ENCODE data around the gene SCN10A.

The SCN10A gene

DNA sequence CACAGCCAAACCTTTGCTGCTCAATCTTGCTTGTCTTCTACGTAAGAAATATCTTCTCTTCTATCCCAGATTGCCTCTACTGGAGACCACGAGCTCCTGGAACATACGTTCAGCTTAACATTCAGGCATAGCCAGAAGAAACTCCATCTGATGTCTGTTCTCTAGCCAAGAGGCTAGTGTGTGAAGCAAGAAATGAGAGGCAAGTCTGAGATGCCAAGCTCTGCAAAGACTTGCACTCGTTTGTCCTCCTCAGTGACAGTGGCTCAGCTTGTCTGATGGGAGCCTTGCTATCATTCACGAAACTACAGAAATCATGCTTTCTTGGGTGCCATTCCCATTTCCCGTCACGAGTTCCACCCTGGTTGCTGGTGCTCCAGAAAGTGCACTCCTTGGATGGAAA lies at the start of gene SCN10A:
TSS of gene SCN10A (minus strand) at position 192 of the 400 bp plus-strand sequence. CDS start 22,207 bp downstream, outside the sequence.
- no peak for DNase-seq

DNA sequence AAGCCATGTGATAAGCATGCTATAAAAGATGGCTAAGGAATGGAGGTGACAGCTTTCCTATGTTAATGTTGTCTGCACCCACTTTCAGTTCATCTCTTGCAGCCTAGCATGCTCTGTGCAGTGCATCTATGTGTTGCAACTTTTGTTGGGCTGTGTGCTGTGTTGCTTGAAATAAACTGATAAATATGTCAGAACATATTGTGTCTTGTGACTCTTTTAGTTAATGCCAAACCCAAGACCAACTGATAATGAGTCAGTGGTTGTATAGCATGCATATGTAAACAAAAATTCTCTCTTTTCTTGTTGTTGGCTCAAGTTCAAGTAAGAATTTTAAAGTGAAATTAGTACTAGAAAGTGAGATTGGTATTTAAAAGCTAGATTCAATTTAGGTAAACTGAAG lies 37.0 kb upstream of the SCN10A start:
- DNase-seq, result no peak

DNA sequence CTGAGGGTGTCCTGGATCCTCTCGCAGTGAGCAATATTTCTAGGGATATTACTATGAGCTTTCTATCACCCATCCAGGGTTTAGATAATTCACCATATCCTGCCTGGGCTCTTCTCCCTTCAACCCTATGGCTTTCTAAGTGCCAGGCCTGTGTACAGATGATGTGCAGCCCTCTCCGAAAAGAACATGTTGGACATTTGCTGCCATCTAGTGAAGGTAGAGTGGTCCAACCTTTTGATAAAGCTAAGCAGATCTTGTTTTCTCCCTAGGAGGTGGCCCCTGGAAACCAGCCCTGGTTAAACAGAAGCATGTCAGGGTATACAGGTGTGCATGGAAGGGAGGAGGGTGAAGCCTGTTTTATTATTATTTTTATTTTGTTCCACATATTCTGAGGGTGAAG lies 27.9 kb upstream of the SCN10A start:
- DNase-seq, result no peak

DNA sequence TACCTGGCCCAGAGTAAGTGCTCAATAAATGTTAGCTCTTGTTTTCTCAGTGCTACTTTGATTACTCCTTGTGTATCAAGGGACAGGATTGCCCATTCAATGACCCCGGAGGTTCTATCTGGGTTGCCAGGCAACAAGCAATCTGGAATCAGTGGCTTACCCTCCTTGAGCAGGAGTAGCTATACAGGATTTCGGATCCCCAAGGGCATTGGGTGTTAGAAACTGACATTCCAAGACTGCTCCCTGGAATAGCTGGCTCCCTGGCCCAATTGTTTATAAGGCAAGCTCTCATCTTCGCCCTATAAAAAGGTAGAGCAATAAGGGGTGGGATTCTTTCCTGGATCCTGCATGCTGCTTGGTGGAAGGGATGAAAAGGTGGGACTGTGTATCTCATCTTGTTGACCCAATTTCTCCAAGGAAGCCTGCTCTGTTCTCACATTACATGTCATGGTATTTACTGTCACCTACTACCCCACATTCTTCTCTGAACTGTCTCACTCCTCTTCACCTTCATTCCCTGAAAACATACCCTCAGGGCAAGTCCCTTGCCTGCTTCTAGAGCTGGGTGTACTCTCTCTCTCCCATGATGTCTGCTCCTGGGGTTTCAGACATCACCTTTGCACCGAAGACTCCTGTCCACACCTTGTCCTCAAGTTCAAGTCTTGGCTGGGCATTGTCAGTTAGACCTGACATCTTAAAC lies 26.4 kb upstream of the SCN10A start:
- DNase-seq, result no peak

DNA sequence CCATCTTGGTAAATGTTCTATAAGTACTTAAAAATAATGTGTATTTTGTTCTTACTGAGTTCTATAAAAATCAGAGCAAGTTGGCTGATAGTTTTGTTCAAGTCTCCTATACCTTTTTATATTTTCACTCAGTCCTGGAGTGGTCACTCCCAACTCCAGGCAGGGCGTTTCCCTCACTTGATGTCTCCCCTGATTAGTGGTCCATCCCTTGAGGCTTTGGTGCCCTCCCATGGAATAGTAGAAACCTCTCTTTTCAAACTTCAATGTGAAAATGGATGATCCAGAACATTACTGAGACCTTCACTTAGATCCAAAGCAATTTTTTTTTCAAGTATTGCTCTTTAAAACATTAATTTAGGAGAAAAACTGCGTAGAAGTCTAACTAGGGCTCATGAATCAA lies 25.0 kb upstream of the SCN10A start:
- DNase-seq, result no peak

DNA sequence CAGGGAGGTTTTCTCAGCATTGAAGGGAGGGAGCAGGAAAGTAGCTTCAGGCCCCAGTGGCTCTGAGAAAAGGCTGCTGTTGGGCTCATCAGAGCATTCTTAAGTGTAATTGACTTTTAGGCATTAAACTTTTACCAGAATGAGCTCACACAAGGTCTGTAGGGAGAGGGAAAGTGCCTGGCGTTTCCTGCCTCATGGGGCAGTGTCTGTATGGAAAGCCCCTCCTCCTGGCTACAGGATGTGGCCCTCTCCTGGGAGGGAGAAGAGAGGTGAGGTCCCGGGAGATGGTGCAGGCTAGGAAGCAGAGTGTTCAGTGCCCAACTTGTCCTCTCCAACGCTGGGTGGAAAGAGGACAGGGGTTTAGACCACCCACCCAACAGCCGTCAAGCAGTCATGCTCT lies 21.3 kb upstream of the SCN10A start:
- no peak for DNase-seq

DNA sequence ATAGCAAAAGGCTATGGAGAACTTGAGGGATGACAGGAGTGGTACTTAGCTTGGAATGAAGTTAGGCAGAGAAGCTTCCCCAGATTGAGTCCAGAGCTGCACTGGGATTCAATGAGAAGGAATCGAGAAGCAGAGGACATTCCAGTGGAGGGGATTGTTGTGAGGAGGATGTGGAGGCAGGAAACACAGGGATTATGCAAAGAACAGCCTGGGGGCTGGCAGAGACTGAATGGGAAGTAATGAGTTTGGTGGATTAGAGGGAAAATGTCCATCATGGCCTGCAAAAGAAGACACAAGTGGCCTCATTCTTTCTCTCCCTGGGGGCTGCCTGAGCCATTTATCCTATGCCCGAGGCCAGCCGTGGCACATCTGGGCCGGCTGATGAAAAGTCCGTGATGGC lies 20.5 kb upstream of the SCN10A start:
- DNase-seq, result no peak

DNA sequence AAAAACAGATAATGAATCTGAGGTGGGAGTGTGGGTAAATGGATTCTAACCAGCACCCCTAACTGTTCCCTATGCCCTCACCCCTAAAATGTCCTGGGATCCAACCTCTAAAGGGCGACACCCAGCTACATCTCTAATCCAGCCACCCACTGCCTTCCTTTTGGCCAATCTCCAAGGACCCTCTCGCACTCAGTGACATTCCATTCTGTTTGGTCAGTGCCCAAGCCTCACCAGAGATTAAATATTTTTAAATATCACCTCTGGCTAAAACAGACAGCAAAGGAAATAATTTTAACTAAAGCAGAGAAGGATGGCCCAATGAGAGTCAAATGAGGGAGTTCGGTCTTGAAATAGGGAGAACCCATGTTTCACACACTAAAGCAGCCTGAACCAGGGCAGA lies 19.9 kb upstream of the SCN10A start:
- DNase-seq, result no peak

DNA sequence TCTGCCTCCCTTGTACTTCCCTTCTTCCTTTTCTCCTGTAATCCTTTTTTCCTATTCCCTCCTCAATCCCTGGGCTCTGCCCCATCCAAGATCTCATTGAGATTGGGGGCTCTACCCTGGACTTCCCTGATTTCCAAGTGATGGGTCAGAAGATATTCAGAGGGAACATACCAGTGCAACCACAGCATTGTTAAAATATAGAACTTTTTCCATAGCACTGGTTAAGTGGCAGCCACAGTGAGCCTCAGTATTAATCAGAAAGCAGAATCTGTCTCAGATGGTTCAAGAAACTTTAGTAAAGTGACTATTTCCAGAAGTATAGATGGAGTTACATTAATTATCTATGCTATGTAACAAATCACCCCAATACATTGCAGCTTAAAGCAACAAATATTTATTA lies 18.7 kb upstream of the SCN10A start:
- no peak for DNase-seq

DNA sequence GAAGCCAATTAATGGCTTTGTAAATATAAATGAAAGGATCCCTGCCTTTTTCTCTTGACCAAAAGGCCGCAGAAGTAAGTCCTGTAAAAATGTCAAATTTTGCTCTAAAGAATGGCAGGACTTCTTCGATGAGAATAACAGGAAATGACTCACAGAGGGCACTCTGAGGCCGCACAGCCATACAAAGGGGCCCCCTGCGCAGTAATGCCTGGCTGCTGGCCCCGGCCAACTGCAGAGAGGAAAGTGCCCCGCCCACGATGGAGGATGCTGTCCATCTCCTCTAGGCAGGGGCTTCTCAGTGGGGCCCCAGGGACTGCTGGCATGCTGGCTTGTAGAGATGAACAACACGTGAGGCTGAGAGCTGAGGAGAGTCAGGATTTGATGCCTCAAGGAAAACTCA lies 18.1 kb upstream of the SCN10A start:
- no peak for DNase-seq

DNA sequence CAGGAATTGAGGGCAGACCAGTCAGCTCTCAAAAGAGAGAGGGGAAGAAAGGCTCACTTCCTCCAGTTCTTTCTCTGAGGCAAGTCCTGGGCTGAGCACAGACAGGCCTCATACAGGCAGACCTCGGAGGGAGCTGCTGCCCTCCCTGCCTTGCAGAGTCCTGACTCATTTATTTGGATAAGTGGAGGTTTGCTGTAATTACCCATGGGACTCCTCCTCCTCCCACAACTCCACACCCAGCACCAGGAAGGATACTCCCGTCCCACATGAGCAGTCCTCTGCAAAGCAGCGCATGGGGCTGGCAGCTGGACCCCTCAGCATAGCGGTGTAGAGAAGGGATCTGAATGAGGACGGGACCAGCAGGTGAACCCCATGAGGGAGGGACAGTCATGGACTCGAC lies 13.4 kb upstream of the SCN10A start:
- no peak for DNase-seq

DNA sequence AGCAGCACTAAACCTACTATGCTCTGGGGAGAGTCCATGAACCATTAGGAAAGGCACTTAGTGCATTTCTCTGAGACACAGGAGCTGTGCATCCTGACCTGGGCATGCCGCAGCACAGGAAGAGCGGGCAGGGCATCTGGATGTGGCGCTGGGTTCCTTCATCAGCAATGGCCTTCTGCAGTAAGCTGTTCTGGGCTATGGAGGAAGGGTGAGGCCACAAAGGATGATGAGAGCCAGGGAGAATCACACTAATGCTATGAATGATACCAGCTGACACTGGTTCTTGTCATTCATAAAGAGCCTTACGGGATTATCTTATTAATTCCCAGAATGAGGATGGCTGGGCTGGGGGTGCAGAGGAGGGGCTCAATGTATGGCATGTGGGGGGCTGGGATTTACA lies 12.7 kb upstream of the SCN10A start:
- no peak for DNase-seq

DNA sequence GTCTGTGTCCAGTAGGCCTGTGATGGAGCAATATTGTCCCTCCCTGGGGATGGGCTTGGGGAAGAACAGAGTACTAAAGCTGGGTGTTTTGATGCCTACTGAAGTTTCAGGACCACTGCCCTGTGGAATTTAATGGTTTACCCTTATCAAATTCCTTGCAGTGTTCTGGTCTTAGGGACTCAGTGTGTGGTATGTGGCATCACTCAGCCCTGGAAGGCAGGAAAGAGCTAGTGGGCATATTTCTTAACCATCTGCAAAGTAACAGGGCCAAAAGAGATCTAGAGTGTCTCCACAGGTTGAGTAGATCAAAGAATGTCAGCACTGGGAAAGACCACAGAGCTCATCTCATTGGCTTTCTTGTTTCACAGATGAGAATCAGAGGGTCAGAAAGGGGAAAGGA lies 11.8 kb upstream of the SCN10A start:
- DNase-seq, result no peak

DNA sequence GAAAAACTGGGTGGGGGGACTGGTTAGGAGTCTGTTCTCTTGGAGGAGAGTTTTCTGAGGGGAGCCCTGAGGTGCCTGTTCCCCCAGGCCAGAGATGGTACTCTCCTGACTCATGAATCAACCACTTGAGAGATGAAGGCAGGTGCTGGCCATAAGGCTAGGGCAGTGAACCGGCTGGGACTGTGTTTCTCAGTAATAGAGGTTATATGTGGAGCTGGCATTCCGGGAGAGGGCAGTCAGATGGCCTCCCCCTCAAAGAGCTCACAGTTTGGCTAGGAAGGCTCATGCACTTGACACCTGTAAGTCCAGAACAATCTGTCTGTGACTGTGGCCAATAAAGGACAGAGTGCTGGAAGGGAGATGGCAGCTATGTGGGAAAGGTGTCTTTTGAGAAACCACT lies 10.0 kb upstream of the SCN10A start:
- DNase-seq, result no peak

DNA sequence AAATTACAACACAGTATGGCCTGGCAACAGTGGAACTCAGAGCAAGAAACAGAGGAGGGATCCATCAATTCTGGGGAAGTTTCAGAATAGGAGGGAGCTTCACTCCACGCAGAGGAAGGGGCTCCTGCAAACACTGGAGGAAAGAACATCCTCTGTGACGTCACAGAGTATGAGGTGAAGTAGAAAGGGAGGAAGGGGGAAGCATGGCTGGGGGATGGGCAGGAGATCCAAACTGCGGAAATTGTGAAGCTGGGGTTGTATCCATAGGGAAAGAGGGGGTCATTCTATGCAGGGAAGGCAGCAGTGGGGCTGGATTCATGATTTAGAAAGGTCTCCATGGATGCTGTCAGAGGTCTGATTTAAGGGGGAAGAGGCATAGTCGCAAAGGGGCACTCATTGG lies 8.3 kb upstream of the SCN10A start:
- no peak for DNase-seq

DNA sequence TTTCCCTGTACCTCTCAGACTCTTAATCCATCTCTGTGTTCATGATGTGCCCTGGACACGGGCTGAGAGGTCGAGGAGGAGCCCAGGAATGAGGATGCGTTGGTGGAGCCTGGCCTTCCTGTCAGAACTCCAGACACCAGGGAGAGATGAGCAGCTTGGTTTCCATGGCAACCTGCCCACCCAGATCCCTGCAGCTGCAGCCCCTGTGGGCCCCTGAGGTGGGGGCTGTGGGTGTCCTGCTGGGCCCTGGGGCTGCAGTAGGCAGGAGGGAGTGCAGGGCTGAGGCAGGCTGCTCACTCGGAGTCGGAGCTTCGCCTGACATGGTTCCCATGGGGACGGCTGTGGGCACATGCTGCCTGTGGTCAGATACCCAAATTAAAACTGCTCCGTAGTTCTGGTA lies 7.7 kb upstream of the SCN10A start:
- DNase-seq, result no peak

DNA sequence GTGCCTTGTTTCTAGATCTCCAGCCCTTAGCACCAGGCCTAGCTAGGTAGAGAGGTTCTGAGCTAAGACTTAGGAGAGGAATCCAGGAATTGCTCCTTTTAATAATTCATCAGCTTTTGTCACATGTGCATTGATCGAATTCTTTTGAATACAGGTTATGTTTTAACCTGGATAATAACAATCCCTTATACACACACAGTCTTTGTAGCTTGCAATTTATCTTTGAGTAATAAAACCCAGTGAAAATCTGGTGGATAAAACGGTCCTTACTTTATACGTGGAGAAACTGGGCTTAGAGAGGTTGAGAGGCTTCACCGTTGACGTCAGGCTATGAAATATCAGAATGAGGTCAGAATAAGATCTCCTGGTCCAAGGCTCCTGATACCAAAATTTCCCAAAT lies 7.2 kb upstream of the SCN10A start:
- DNase-seq, result no peak

DNA sequence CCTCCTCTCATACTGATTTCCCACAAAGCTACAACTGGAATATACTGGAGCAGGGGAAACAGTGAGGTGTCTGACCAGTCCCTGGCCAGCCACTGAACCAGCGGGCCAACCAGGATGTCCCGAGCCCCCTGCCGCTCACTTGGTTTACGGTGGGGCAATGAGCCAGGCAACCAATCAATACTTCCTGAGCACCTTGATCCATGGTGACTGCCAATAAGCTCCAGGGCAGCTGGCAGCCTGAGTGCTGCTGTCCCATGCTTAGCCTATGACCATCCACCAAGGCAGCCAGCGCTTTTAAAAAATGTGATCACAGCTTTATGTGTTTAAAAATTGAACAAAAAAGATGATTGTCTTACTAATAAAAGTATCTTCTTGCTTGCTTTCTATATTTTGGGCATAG lies 4.2 kb downstream of the SCN10A start:
- DNase-seq, result no peak

DNA sequence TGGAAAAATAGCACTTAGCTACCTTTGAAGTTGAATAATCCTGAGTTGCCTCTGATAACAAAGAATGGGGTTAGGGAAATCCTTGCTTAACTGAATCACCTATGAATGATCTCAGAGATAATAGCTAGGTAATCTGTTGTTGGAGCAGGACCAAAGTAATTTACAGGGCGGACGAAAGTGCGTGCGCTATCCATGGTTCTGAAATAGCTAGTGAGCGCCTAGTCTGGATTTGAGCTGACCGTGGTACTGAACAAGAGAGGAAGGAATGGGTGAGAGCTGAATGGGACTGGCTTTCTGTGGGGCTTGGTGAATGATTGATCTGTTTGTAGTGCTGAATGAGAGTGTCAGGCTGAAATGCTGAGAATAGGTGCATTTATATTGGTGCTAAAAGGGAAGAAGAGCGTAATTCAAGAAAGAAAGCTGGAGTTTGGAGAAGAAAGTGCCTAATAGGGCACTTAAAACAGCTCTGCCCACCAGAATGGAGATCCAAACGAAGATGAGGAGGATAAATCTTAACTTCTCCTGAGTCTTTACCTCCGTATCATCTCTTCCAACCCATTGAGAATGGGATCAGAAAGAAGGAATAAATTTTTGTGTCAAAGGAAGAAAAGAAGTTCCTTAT lies 10.1 kb downstream of the SCN10A start:
- DNase-seq, result no peak

DNA sequence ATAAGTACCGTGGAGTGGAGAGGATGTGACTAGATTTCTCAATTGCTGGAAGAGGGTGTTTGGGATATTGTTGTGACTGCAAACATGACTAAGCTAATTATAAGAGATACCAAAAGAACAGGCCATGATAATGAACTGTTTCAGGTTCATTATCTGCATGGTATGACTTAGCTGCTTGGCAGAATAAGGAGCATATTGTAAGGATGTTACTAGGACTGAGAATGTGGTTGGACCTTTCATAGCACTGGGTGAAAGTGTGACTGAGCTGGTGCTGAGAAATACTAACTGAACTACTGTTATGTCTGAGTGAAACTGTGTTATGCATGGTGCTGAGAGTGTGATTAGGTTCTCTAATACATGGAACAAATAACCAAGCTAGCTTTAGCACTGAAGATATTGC lies 11.0 kb downstream of the SCN10A start:
- no peak for DNase-seq

DNA sequence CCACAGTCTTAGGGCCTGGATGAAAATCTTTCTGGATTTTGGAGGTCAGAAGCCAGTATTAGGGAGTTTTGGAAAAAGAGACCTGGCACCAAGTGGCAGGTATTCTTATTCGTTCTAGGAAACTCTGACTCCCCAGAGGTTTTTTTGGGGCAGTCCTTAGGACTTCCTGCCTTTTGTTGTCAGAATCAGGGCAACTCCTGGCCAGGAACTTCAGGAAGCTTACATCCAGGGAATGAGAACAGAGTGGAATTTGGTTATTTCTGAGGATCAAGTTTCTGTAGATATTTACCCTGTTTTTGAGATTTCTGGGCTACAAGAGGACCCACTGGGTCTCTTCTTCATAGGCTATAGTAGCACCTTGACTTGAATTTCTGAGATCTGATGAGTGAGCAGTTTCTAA lies 15.5 kb downstream of the SCN10A start:
- DNase-seq, result no peak

DNA sequence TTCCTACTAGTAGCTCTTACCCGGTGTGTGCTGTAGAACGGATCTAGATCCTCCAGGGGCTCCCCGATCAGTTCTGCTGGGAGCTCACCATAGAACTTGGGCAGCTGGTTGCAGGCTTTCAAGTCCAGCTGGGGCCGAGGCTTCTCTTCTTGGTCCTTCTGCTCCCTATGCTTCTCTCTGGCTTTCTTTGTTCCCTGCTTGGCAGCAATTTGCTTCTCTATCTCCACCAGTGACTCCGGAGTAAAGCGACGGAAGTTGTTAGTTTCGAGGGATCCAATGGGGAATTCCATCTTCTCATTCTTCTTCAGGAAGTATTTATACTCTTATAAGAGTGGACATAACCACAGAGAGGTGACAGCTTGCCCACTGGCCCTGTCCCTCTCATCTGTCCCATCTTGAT lies 22.3 kb downstream of the SCN10A start:
- DNase-seq, result no peak

DNA sequence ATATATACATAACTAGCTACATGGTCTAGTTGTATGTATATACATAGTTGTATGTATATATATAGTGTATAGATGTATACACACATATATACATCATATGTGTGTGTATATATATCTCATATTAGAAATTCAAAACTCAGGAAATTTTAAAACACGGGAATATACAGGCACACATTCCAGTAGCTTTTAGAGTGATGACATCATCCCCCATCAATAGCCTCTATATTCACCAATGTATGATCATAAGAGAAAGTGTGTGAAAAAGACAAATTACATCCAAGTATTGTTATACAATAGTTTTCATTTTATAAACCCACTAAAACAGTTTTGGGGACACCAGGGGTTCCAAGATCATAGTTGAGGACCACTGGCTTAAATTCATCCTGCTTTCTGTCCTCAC lies 23.0 kb downstream of the SCN10A start:
- DNase-seq, result no peak

DNA sequence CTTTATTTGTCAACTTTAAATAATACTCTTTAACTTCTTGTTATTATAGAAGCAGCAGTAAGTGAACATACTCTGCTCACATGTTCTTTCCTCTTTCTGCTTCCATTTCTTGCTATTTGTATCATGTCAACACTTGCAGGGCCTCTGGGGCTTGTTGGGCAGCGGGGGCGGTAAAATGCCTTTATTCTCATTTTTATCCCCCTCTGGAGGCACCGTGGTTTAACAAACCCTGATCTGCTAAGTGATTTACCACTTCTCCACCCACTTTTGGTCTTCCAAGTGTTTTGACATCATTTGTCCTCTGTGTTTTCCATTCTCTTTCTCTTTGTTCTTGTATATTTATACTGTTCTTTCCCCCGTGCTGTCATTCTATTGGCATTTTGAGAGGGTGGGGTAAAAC lies 33.9 kb downstream of the SCN10A start:
- no peak for DNase-seq

DNA sequence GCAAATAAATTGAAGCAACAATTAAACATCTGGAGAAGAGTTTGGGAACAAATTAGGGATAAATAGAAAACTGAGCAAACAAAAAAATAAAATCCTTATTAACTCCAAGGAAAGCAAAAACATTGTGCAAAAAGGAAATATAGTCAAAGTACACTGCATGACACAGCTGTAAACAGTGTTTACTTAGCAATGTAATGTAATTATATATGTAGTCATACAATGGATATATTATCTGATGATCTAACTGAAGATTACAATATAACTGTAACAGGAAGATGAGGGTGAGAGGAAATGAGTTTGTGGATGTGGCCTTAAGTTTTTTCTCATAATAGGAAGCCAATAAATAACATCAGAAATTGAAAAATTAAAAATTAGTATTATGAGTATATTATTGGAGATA lies 42.5 kb downstream of the SCN10A start:
- no peak for DNase-seq
